ENCODE data around the gene MGAT3. TPM values are rescaled to one million over a fixed set of nuclear protein-coding genes. Genes with fewer than 3 reads are reported as not detected.
A peak's percentile ranks its signal among the peaks of the same experiment; 100 is the strongest.

Gene MGAT3
- total RNA-seq, 1 donor = not detected

DNA sequence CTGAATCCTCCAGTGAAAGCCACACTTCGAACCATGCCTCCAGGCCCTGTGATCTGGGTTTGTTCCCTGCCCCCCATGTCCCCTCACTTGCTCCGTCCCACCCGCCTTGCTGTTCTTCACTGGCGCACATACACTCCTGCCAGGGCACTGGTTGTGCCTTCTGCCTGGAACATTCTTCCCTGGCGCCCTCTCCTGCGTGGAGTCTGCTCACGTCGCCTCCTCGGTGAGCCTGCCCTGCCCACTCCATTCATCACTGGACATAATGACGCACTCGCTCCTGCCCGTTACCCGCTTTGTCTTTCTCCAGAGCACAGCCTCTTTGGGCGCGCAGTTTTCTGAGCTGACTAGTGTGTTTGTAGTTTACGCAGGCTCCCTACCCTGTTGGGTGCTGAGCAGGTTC lies 24.2 kb downstream of the MGAT3 start:
- H3K4me3 ChIP-seq (ENCODE audit: insufficient read depth, low read length) = no peak overlapping the region
- H3K27me3 ChIP-seq (ENCODE audit: insufficient read depth, low read length) = no peaks in the 10 kb centered on the region
- TF ChIP-seq, protein P1, sequence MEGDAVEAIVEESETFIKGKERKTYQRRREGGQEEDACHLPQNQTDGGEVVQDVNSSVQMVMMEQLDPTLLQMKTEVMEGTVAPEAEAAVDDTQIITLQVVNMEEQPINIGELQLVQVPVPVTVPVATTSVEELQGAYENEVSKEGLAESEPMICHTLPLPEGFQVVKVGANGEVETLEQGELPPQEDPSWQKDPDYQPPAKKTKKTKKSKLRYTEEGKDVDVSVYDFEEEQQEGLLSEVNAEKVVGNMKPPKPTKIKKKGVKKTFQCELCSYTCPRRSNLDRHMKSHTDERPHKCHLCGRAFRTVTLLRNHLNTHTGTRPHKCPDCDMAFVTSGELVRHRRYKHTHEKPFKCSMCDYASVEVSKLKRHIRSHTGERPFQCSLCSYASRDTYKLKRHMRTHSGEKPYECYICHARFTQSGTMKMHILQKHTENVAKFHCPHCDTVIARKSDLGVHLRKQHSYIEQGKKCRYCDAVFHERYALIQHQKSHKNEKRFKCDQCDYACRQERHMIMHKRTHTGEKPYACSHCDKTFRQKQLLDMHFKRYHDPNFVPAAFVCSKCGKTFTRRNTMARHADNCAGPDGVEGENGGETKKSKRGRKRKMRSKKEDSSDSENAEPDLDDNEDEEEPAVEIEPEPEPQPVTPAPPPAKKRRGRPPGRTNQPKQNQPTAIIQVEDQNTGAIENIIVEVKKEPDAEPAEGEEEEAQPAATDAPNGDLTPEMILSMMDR (IDR thresholded peaks at IDR 0.05; ENCODE audit: extremely low read depth, low read depth, low read length) = no peak
- no peaks in the 10 kb centered on the region for H4K20me1 ChIP-seq (ENCODE audit: insufficient read depth, low read length)
- no peak overlapping the region for H2AFZ ChIP-seq (ENCODE audit: low read length)
- no peak overlapping the region for H3K27ac ChIP-seq (ENCODE audit: low read depth, low read length)
- no peaks in the 10 kb centered on the region for H3K79me2 ChIP-seq (ENCODE audit: insufficient read depth, low read length)
- H3K4me2 ChIP-seq (ENCODE audit: insufficient read depth, low read length) = no peak overlapping the region
- no peaks in the 10 kb centered on the region for H3K9me3 ChIP-seq (ENCODE audit: low read depth, low read length)
- H3K36me3 ChIP-seq (ENCODE audit: insufficient read depth, low read length) = no peaks in the 10 kb centered on the region
- peak; percentile 31 for DNase-seq (ENCODE audit: insufficient read length, low spot score, missing footprints)
- H3K4me1 ChIP-seq (ENCODE audit: insufficient read depth, low read length) = no peaks in the 10 kb centered on the region

- Histone ChIP-seq H3K27ac (ENCODE audit: low read depth, low read length) (no peak overlapping the region), H3K4me3 (ENCODE audit: insufficient read depth, low read length) (no peak overlapping the region), H3K4me1 (ENCODE audit: insufficient read depth, low read length) (no peaks in the 10 kb centered on the region), H3K36me3 (ENCODE audit: insufficient read depth, low read length) (no peaks in the 10 kb centered on the region), H3K79me2 (ENCODE audit: insufficient read depth, low read length) (no peaks in the 10 kb centered on the region), H3K9me3 (ENCODE audit: low read depth, low read length) (no peaks in the 10 kb centered on the region), H4K20me1 (ENCODE audit: insufficient read depth, low read length) (no peaks in the 10 kb centered on the region), H3K4me2 (ENCODE audit: insufficient read depth, low read length) (no peak overlapping the region), H3K27me3 (ENCODE audit: insufficient read depth, low read length) (no peaks in the 10 kb centered on the region), H2AFZ (ENCODE audit: low read length) (no peak overlapping the region)
- TF ChIP-seq, protein P1 (IDR thresholded peaks at IDR 0.05; ENCODE audit: extremely low read depth, low read depth, low read length) = no peak
- peak; percentile 23 for DNase-seq (ENCODE audit: insufficient read length, low spot score, missing footprints)
Measured at GRCh38 chr22:39481595-39481994, 24.8 kb downstream of the MGAT3 start.

- peak; percentile 86 for DNase-seq (ENCODE audit: insufficient read length, low spot score, missing footprints)
Measured at GRCh38 chr22:39482768-39483167, 26.0 kb downstream of the MGAT3 start.

GRCh38 chr22:39486951-39487825 lies 30.4 kb downstream of the MGAT3 start:
- H3K9me3 ChIP-seq (ENCODE audit: low read depth, low read length) = no peaks in the 10 kb centered on the region
- H3K4me1 ChIP-seq (ENCODE audit: insufficient read depth, low read length) = no peaks in the 10 kb centered on the region
- H3K27me3 ChIP-seq (ENCODE audit: insufficient read depth, low read length) = no peaks in the 10 kb centered on the region
- no peaks in the 10 kb centered on the region for H3K36me3 ChIP-seq (ENCODE audit: insufficient read depth, low read length)
- peak; percentile 72 for DNase-seq (ENCODE audit: insufficient read length, low spot score, missing footprints)
- TF ChIP-seq, protein P1 (IDR thresholded peaks at IDR 0.05; ENCODE audit: extremely low read depth, low read depth, low read length) = no peak
- H3K4me3 ChIP-seq (ENCODE audit: insufficient read depth, low read length) = no peak overlapping the region
- no peaks in the 10 kb centered on the region for H3K79me2 ChIP-seq (ENCODE audit: insufficient read depth, low read length)
- H4K20me1 ChIP-seq (ENCODE audit: insufficient read depth, low read length) = no peaks in the 10 kb centered on the region
- no peak overlapping the region for H2AFZ ChIP-seq (ENCODE audit: low read length)
- H3K4me2 ChIP-seq (ENCODE audit: insufficient read depth, low read length) = no peak overlapping the region
- no peak overlapping the region for H3K27ac ChIP-seq (ENCODE audit: low read depth, low read length)

More at GRCh38 chr22:39482768-39483167, 26.0 kb downstream of the MGAT3 start:
- TF ChIP-seq, protein P1 (IDR thresholded peaks at IDR 0.05; ENCODE audit: extremely low read depth, low read depth, low read length) = no peak
- Histone ChIP-seq H2AFZ (ENCODE audit: low read length) (no peak overlapping the region), H3K27ac (ENCODE audit: low read depth, low read length) (no peak overlapping the region), H3K27me3 (ENCODE audit: insufficient read depth, low read length) (no peaks in the 10 kb centered on the region), H3K4me1 (ENCODE audit: insufficient read depth, low read length) (no peaks in the 10 kb centered on the region), H3K4me3 (ENCODE audit: insufficient read depth, low read length) (no peak overlapping the region), H3K79me2 (ENCODE audit: insufficient read depth, low read length) (no peaks in the 10 kb centered on the region), H3K9me3 (ENCODE audit: low read depth, low read length) (no peaks in the 10 kb centered on the region), H3K36me3 (ENCODE audit: insufficient read depth, low read length) (no peaks in the 10 kb centered on the region), H4K20me1 (ENCODE audit: insufficient read depth, low read length) (no peaks in the 10 kb centered on the region), H3K4me2 (ENCODE audit: insufficient read depth, low read length) (no peak overlapping the region)

Data from osteoblast (primary cell).